ENCODE results near the gene NKX6-2.

The NKX6-2 gene

GRCh38 chr10:132785723-132786475, at the start of gene NKX6-2:
Gene NKX6-2, minus strand, starts transcription at chr10:132786147. Its CDS starts 199 bp downstream, at chr10:132785948.
- TF ChIP-seq CEBPB (IDR thresholded peaks at IDR 0.05) (no peak), USF1 (IDR thresholded peaks at IDR 0.05) (no peak), NFIC (IDR thresholded peaks at IDR 0.05) (no peak), EP300 (IDR thresholded peaks at IDR 0.05; ENCODE audit: borderline replicate concordance) (no peak), TAF1 (IDR thresholded peaks at IDR 0.05; ENCODE audit: low read depth) (no peak), ZBTB7A (IDR thresholded peaks at IDR 0.05; ENCODE audit: low read depth) (no peak), CREB1 (IDR thresholded peaks at IDR 0.05; ENCODE audit: low read depth) (no peak), RAD21 (IDR thresholded peaks at IDR 0.05; ENCODE audit: low read depth) (no peak), EGR1 (IDR thresholded peaks at IDR 0.05) (no peak), YY1 (IDR thresholded peaks at IDR 0.05; ENCODE audit: low read depth) (no peak), TEAD4 (IDR thresholded peaks at IDR 0.05) (no peak), FOXM1 (IDR thresholded peaks at IDR 0.05; ENCODE audit: borderline replicate concordance, low read depth) (no peak), REST (IDR thresholded peaks at IDR 0.05; ENCODE audit: low read depth) (no peak)

GRCh38 chr10:132834891-132835847, 49.2 kb upstream of the NKX6-2 start:
- TF ChIP-seq YY1 (IDR thresholded peaks at IDR 0.05; ENCODE audit: low read depth) (no peak), ZBTB7A (IDR thresholded peaks at IDR 0.05; ENCODE audit: low read depth) (0 out of 2 replicates have a peak, but pooled peaks have one; percentile 32)

GRCh38 chr10:132834311-132834761, 48.4 kb upstream of the NKX6-2 start:
- TF ChIP-seq YY1 (IDR thresholded peaks at IDR 0.05; ENCODE audit: low read depth): no peak
- TF ChIP-seq RAD21 (IDR thresholded peaks at IDR 0.05; ENCODE audit: low read depth): no peak
- no peak for TF ChIP-seq EGR1 (IDR thresholded peaks at IDR 0.05)
- TF ChIP-seq EP300 (IDR thresholded peaks at IDR 0.05; ENCODE audit: borderline replicate concordance): no peak
- TF ChIP-seq CEBPB (IDR thresholded peaks at IDR 0.05): no peak

- TF ChIP-seq EGR1 (IDR thresholded peaks at IDR 0.05): 0 out of 2 replicates have a peak, but pooled peaks have one; percentile 11
- no peak for TF ChIP-seq EP300 (IDR thresholded peaks at IDR 0.05; ENCODE audit: borderline replicate concordance)
These were observed 47.6 kb upstream of the NKX6-2 start for GRCh38 chr10:132833421-132834111.

GRCh38 chr10:132832186-132832969, 46.4 kb upstream of the NKX6-2 start:
- no peak for TF ChIP-seq EP300 (IDR thresholded peaks at IDR 0.05; ENCODE audit: borderline replicate concordance)
- no peak for TF ChIP-seq TEAD4 (IDR thresholded peaks at IDR 0.05)
- TF ChIP-seq CEBPB (IDR thresholded peaks at IDR 0.05): no peak
- no peak for TF ChIP-seq USF1 (IDR thresholded peaks at IDR 0.05)
- TF ChIP-seq YY1 (IDR thresholded peaks at IDR 0.05; ENCODE audit: low read depth): no peak
- no peak for TF ChIP-seq NFIC (IDR thresholded peaks at IDR 0.05)
- no peak for TF ChIP-seq CREB1 (IDR thresholded peaks at IDR 0.05; ENCODE audit: low read depth)
- TF ChIP-seq EGR1 (IDR thresholded peaks at IDR 0.05): no peak
- TF ChIP-seq RAD21 (IDR thresholded peaks at IDR 0.05; ENCODE audit: low read depth): no peak
- no peak for TF ChIP-seq TAF1 (IDR thresholded peaks at IDR 0.05; ENCODE audit: low read depth)
- TF ChIP-seq REST (IDR thresholded peaks at IDR 0.05; ENCODE audit: low read depth): no peak

Data from Ishikawa (cell line).